HG02938 (cell line): ENCODE results near the gene MLIP.
"Not testable (repeated sequence)": the region's sequence is repeated elsewhere in the genome, so short reads cannot be mapped to it uniquely, and the experiment has no call there.

ENCODE experiments used
- ATAC-seq: cut with Tn5 transposase; IDR thresholded peaks from one replicate; pipeline ENCODE4 v1.9.1; 2021; ENCODE audit warnings: mild to moderate bottlenecking, moderate library complexity; ENCODE audit not compliant: unreplicated experiment

MLIP gene

GRCh38 chr6:54135665-54136369 lies 24.6 kb downstream of the MLIP start:
- no peak for ATAC-seq

DNA sequence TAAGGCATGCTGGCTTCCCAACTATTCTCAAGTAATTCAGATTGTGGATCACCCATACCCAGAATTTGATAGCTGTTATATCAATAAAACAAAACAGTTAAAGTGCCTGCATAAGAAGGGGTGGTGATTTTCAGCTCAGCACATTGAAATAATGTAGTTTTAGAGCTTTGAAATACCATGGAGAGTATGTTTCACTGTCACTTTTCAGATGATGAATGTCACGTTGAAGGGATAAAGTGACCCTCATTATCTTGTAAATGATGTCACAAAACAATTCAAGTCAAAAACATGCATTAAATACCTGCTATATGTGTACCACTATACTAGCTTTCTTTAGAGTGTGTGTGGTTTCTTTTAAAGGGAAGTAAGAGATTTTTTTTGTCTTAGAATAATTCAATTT lies 27.6 kb downstream of the MLIP start:
- no peak for ATAC-seq

- ATAC-seq, result no peak
Observed at GRCh38 chr6:54140811-54141210, 29.6 kb downstream of the MLIP start.

GRCh38 chr6:54142889-54143519 lies 31.8 kb downstream of the MLIP start:
- ATAC-seq, result no peak

DNA sequence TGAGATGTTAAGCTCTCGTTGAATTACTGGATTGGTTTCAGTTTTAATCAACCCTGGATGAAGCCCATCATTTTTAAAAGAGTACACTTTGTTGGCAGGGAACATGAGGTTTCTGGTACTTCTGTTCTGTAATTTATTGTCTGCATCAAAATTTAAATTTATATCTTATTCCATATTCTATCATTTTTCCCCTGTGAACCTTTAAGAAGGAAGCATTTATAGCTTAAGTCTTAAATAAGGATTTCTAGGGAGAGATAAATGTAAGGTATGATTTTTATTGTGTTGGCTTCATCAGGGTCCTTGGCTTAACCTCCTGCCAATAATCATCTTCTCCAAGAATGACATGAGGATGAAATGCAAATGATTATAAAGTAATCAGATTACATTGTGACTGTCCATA lies 40.6 kb downstream of the MLIP start:
- no peak for ATAC-seq

- ATAC-seq, result no peak
Observed at GRCh38 chr6:54156650-54157250, 45.5 kb downstream of the MLIP start.

DNA sequence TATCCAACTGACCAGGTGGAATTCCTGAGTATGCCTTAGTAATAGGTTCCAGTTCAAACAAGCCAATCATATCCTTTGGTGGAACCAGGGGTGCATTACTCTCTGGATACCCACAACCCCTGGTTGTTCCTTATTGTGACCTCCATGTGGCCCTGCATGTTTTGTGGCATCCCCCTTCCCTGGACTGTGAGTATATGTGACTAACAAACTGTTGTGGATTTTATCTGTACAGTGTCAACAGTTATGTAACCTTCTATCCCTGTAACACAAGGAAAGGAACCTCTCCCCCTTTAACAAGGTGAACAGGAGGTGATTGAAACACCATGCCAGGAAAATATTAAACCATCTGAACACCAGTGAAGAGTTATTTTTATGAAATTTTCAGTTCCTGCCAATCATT lies 46.2 kb downstream of the MLIP start:
- no peak for ATAC-seq

DNA sequence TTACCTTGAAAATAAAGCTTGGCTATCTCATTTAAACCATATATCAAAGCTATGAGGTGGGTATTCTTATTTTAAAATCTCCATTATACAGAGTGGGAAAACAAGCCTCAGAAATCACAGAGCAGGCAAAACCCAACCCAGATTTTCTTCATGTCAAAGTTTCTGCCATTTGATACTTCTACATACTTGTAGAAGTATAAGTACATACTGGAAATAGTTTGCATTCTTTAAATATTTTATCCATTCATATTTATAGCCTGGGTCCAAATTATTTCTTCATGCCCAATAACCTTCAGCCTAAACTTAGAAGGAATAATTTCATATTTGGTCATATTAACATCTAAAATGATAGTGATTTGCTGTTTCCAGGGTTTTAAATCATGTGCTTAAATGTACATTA lies 61.8 kb downstream of the MLIP start:
- no peak for ATAC-seq

DNA sequence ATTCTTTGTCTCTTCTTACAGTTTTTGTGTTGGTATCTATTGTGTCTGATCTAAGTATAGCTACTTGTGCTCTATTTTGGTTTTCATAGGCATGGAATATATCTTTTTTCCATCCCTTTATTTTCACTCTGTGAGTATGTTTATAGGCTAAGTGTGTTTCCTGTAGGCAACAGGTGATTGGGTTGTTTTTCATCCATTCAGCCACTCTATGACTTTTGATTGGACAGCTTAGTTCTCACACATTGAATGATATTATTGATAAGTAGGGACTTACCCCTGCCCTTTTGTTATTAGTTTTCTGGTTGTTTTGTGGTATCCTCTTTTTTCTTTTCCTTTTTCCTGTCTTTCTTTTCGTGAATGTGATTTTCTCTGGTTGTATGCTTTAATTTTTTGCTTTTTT lies 67.9 kb downstream of the MLIP start:
- no peak for ATAC-seq

GRCh38 chr6:54183616-54184015 lies 72.4 kb downstream of the MLIP start:
- ATAC-seq, result no peak

DNA sequence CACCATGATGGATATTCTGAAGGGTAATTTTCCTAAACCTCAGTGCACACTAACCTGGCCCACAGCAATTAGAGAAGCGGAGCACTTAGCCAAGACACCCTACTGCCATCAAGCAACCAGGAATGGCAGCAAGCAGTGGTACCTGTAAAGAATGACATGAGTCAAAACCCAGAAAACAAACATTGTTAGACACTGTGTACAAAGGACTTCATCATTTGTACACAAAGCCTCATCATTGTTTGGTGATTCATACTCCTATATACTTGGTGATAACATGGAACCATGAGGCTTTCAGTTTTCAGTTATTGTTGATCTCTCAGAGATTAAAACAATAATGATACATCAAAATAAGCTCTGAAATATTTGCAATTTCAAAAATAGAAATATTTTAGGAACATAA lies 74.6 kb downstream of the MLIP start:
- no peak for ATAC-seq

GRCh38 chr6:54188846-54189245 lies 77.6 kb downstream of the MLIP start:
- no peak for ATAC-seq

DNA sequence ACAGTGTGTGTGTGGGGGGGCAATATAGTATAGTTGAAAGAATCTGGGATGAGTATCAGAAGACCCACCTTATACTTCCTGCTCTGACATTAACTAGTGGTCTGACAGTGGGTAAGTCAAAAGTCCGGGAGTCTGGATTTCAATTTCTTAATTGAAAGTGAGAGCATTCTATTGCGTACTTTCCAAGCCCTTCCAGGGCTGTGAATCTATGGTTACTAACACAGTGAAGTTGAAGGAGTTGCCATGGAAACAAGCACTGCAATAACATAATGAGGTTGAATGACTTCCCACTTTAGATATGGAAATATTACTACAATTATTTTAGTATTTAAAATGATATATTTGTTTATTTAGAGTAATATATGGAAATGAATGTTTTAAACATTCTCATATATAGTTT lies 80.2 kb downstream of the MLIP start:
- no peak for ATAC-seq

DNA sequence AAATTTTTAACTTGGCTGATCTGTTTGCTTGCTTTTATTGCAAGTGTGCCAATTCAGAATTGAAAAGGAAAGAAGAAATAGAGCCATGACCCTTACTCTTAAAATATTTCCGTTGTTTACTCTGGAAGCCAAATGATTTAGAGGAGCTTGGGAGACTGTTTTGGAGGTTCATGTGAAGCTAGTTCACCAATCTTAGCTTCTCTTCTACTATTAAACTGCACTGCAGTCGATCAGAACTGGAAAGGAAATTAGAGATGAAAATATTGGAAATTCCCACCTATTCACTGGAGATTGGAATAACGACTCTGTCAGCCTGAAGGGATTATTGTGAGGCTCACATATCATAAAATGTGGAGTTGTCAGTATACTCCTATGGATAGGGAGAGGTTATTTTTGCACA lies 81.8 kb downstream of the MLIP start:
- no peak for ATAC-seq

GRCh38 chr6:54193560-54193959 lies 82.3 kb downstream of the MLIP start:
- no peak for ATAC-seq

- no peak for ATAC-seq
Observed at GRCh38 chr6:54194067-54194466, 82.8 kb downstream of the MLIP start.

DNA sequence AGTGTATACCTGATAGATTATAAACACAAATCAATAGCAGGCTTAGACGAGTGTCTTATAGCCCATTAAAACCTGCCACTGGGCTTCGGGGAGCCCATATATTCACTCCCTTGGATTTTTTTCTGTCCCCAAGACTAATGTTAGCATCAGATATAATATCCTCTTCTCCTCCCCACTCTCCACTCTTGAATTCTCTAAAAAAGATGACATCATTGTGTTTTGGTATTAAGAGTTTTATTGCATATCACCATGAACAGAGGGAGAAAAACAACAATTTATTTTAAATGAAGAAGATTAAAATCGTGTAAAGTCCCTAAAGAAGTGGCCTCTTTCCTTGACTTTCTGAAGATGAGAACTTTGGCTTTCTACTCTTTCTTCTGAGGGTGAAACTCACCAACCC lies 84.4 kb downstream of the MLIP start:
- ATAC-seq, result no peak

DNA sequence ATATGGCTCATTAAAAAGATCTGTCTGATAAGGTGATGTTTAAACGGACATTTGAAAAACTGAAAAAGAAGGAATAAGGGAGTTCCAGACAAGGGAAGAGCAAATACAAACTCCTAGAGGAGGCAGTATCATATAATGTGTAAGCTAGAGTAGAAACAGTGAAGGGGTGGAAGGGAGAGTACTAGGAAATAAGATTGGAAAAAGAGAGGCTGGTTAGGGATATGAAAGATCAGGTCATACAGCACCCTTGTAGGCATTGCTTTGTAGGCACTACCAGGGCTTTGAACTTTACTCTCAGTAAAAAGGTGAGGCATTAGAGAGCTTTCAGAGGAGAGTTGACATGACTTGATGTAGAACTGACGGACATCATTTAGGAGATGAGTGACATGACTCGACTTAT lies 85.7 kb downstream of the MLIP start:
- no peak for ATAC-seq

DNA sequence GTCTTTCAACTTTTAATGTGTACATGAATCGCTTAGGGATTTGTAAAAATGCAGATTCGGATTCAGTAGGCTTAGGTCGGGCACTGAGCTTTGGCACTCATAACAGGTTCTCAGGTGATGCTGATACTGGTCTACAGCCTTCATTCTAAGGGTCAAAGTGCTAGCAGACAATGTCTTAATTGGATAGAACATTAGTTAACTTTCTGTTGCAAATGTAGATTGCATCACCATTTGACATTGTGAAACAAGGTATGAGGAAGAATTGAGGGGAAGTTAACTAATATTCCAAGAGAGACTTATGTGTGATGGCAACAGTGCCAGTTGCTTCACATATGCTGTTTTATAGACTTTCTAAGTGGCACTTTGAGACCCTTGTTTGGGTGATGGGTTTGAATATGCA lies 86.9 kb downstream of the MLIP start:
- no peak for ATAC-seq

DNA sequence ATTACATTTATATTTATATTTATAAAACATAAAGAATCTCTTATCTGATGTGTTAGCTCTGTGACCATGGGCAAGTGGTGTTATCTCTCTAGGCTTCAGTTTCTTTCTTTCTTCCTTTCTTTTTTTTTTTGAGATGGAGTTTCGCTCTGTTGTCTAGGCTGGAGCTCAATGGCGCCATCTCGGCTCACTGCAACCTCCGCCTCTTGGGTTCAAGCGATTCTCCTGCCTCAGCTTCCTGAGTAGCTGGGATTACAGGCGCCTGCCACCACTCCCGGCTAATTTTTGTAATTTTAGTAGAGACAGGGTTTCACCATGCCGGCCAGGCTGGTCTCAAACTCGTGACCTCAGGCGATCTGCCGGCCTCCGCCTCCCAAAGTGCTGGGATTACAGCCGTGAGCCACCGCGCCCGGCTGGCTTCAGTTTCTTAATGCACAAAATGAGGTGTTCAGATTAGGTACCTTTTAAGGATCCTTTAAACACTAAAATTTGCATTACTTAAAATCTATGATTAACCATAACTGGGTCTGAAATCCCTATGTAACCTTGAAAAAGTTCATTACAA lies 92.3 kb downstream of the MLIP start:
- not testable (repeated sequence) for ATAC-seq

- ATAC-seq, result no peak
Observed at GRCh38 chr6:54204921-54205591, 93.8 kb downstream of the MLIP start.

GRCh38 chr6:54206510-54206909 lies 95.3 kb downstream of the MLIP start:
- no peak for ATAC-seq
